Endometrial microvascular endothelial cells (primary cell): ENCODE measurements around the gene PTPRJ. TPM values are rescaled to one million over a fixed set of nuclear protein-coding genes. Genes with fewer than 3 reads are reported as not detected.

Source experiments
- in situ Hi-C: cut with HindIII; loops from 2 replicates; pipeline ENCODE4 v1.10.0; 2017; ENCODE audit warnings: low sequenced_read_pairs, low pct_unique_long_range_greater_than_20kb; ENCODE audit errors: inconsistent ontology term
- total RNA-seq: library from RNA; depleted of rRNA; stranded (reverse); fragments of >200 nt; gene quantifications from one replicate; pipeline ENCODE4 v1.2.3, GENCODE V29; 2015; ENCODE audit errors: inconsistent ontology term

PTPRJ gene
- total RNA-seq, 1 donor from 2014 or later = 10.8 TPM

DNA sequence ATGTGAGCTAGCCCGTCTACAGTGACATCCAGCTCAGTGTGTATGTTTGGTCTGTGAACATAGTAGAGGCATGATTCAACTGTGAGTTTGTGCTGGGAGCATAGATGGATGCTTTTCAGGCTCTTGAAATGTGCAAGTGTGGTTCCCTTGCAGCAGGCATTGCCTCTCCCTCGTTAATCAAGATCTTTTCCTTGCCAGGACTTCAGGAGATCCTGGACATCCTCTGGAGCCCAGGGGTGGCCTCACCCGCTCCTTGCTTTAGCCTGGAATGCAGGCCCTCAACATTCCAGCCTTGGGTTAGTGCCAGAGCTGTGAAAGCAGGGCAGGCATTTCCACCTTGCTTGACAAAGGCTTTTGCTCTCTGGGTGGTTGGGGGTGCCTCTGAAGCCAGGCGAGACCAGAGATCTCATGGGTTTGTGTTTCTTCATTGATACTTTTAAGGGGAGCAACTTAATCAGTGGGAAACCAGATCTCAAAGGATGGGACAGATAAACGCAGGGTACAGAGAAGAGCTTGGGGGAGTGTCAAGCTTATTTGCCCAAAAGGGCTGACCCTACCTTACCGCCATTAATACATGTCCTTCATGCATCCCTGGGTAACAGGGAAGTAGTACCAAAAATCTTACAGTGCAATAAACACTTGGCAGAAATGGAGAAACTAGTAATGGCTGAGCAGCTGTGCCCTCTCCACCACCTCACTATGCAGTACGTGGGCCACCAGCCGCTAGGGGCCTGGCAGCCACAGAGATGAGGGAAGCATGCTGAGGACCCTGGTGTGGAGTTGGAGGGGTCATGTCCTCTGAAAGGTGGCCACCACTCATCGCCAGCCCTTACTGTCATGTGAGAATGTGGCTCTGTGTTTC, 72.1 kb downstream of the PTPRJ start:
- in situ Hi-C loops = no loop called here

DNA sequence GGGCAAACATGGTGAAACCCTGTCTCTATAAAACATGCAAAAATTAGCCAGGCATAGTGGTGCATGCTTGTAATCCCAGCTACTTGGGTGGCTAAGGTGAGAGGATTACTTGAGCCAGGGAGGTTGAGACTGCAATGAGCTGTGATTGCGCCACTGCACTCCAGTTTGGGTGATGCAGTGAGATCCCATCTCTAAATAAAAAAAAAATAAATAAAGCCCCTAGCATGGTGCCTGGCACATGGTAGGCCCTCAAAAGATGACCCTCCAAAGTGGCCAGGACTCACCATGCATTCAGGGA, 74.6 kb downstream of the PTPRJ start:
- in situ Hi-C loops = no loop called here

DNA sequence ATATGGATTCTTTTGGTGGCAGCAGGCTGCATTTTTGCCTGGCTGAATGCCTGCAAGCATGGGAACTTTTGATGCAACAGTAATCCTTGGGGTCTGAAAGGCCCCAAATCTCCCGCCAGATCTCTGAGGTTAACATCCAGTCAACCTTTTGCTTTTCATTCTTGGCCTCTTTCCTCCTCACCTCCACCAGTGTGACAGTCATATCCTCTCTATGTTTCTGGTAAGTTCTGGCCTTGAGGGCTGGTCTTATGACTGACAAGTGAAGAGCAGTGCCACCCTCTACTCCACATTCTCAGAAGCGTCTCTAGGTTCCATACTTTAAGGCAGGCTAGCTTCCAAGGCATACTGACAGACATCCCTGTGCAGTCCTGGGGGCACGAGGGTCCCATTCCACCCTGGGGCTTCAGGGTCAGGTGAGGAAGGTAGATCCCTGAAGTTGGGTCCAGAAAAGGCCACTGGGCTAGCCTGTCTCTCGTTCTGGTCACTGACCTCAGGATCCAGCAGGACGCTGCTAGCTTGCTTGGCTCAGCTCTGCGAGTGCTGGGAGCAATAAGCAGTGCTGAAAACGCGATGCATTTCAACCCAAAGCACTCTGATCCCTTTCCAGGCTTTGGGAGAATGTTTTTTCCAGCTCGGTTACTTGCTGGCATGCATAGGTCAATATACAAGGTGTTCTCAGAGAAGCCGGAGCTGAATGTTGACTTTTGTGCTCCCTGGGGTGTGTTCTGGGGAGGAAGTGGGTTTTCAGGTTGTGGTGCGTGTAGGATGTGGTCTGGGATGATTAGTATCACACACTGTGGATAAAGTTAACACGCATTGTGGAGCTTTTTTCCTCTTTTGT, 75.2 kb downstream of the PTPRJ start:
- in situ Hi-C loops = no loop called here

DNA sequence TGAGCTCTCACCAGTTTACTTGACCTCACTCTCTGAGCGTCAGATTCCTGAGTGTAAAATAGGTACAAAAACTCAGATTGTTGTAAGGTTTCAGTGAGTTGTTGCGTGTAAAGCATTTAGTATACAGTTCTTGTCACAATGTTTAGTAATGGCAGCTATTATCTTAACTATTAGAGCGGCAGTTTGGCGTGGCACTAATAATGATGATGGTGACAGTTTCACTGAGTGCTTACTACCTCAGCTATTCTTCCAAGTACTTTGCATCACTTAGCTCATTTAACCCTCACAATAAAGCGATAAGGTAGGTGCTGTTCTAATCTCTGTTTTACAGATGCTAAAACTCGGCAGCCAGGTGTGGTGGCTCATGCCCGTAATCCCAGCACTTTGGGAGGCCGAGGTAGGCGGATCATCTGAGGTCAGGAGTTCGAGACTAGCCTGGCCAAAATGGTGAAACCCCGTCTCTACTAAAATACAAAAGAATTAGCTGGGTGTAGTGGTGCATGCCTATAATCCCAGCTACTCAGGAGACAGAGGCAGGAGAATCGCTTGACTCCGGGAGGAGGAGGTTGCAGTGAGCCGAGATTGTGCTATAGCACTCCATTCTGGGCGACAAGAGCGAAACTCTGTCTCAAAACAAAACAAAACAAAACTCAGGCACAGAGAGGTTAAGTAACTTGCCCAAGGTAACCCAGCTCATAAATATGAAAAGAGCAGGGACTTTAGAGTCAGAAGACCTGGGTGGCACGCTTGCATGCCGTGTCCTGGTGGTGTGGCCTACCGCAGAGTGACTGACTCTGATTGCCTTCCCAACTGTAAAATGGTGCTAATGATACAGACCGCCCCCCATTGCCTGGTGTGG, 76.2 kb downstream of the PTPRJ start:
- in situ Hi-C loops = no loop called here

DNA sequence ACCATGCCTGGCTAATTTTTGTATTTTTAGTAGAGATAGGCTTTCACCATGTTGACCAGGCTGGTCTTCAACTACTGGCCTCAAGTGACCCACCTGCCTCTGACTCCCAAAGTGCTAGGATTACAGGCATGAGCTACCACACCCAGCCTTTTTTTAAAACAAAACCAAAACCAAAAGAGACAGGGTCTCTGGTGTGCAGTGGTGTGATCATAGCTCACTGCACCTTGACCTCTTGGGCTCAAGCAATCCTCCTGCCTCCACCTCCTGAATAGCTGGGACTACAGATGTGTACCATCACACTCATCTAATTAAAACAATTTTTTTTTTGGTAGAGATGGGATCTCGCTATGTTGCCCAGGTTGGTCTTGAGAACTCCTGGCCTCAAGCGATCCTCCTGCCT, 77.7 kb downstream of the PTPRJ start:
- in situ Hi-C loops = no loop called here

DNA sequence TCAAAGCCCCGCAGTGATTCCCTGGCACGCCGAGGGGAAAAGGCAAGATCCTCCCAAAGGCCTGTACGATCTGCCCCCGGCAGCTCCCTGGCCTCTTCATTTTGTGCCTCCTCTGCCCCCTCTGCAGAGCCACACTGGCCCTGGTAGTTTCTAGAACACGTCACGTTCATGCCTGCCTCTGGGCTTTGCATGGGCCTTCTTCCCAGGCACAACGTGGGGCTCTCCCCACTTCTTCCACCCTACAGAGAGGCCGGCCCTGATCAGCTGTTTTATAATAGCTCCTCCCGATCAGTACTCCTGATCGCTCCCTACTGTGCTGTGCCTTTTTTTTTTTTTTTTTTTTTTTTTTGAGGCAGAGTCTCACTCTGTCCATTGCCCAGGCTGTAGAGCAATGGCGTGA, 78.4 kb downstream of the PTPRJ start:
- in situ Hi-C loops = no loop called here

DNA sequence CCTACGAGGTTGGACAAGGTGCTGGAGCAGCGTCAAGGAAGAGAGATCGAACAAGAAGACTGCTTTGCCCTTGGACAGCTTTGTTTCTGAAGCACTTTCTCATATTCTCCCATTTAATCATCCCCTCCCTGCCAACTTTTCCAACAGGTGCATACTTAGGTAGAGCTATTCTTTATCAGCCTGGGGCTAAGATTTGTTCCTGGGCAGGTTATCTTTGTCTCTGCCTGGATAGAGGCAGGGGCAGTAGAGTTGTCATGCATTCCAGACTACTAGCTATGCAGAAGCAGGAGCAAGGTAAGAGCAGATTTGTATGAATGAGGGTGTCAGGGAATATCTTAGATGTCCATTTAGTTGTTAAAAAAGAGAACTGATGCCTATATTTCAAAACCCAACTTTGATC, 82.3 kb downstream of the PTPRJ start:
- in situ Hi-C loops = no loop called here

DNA sequence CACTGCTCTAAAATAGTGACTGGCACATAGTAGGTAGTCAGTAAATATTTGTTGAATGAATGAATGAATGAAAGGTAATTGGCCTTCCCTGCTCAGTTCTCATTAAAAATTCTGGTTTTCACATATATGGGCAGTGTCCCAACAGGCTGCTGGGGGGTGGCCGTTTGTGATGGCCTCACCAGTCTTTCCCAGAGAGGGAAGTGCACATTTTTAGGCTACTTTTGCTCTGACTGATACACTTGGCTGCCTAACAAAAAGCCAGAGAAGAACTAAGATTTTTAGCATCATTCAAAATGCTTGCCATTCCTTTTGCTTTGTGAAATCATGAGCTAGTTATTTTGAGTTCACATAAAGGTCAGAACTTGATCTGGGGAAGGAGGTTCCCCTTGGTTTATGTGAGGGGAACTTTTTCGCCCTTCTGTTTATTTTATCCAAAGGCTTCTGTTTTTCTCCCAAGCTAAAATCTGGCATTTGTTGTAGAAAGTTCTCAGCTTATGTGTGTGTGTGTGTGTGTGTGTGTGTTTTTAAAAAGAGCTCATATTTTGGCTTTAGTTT, 83.1 kb downstream of the PTPRJ start:
- in situ Hi-C loops = no loop called here

DNA sequence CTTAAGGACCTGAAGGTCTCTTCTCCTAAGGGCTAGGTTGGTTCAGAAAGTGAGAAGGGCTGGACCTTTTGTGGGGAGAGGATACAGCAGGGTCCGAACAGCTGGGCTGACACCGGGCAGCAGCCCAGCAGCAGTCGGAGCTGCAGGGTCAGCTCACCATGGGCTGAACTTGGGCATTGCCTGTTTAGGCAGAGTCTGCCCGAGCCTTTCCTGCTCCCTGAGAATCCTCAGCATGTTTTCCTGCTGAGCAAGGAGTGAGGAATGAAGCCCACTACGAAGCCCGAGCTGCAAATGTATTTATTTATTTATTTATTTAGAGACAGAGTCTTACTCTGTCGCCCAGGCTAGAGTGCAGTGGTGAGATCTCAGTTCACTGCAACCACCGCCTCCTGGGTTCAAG, 83.9 kb downstream of the PTPRJ start:
- in situ Hi-C loops = no loop called here

DNA sequence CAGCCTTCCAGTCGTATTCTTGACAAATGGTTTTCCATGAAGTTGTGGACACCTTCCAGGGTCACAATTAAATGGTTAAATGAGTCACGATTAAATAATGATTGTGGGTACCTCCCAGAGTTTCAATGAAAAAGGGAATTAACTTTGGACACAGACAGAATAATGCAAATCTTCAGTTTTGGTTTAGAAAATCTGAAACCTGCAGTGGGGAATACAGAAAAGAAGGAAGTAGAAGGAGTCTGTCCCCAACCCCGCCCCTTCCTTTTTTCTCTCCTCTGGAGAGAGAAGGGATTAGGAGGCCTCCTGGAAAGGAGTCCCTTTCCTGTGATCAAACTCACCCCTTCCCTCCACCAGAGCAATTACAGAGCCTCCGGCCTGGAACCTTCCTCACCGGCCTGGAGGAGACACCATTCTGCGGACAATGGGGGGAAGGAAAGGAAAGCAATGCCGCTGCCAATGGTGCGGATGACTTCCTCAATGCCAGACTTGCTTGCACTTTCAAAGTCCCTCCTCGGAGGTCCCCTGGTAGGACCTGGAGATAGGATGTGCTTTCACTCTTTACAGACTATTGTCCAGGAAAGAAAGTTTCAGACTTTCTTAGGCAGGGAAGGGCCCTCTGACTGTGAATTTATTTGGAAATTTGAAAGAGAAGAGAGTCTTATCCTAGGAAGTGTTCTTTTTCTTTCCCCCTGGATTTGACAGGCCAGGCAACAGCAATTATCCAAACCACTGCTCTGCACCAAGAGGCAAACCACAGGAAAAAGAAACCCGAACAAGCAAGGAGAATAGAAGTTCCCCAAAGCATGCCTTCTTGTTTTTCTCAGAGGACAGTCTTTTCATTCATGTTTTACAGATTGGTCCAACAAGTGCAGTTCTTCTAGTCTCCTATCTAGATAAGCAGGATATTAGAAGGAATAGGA, 86.8 kb downstream of the PTPRJ start:
- in situ Hi-C loops = no loop called here

DNA sequence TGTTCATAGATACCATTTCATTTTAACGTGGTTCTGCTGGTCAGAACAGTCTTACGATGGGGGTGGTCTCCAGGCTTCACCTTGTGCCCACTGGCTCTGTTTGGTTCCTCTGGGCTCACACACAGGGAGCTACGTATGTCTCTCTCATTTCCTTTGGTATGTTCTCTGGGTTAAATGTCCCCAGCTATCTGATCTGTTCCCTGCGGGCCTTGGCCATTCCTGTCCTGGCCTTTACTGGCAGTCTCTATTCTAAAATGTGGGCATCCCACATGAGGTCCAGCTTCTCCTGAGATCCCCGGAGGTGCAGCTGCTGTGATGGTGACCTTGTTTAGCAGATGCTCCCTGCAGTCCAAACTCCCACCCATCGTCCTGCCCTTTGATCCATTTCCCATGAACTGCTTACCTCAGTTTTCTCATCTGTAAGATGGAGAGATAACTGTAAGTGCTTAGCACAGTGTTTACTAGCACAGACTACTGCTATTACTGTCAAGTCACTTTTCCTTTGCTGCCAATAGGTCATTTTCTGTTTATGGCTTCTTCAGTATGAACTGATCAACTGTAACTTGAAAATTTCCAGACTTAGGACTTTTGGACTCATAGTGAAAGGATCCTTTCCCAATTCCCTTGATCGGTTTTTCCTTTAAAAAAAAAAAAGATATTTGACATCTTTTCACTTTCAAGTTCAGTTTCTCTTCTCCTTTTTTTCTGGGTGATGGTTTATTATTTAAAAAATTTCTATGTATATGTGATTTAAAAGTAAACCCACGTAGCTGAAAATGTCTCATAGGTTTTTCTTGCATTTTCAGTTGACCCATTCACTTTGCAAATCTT, 92.9 kb downstream of the PTPRJ start:
- in situ Hi-C loops = no loop called here

DNA sequence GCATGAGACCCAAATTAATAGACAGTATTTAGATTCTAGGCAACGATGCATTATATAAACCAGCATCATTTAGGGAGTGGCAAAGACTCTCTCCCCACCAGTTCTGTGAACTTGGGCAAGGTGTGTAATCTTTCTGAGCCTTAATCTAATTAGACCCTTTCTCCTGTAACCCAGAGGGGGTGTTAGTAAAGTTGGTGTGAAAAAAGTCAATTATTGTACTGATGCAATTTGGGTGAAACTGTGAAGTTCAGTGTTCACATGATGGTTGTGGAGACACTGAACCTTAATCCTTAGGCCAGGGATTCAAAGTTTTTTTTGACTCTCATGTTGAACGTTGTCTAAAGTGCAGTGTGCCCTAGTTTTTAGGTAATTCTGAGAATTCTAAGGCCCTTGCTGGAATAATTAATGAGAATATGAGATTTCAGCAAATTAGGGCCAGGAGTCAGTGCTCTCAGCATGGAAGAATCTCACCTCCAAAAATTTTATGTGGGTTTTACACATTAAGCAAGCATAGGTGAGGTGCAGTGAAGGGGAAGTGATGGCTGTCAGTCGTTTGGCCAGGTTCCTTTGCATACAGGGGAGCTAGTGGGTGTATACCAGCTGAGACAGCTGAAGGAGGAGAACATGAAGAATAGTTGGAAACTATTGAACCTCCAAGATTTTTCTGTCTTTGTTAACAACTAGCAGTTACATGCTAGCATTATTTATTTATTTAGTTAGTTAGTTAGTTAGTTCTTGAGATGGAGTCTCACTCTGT, 94.2 kb downstream of the PTPRJ start:
- in situ Hi-C loops = no loop called here

DNA sequence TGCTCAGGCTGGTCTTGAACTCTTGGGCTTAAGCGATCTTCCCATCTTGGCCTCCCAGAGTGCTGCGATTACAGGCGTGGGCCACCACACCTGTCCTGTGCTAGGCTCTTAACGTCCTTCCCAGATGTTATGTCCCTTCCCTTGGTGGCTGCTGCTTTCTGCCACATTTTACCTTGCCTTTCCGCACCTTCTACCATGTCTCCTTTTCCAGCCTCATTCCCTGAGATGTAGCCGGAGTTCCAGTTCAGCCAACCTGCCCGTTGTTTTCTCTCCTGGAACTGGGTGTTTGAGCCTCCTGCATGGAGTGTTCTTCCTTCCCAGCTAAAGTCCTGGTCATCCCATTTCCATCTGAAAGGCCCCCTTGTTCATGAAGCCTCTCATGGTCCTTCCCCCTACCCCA, 95.3 kb downstream of the PTPRJ start:
- in situ Hi-C loops = no loop called here

DNA sequence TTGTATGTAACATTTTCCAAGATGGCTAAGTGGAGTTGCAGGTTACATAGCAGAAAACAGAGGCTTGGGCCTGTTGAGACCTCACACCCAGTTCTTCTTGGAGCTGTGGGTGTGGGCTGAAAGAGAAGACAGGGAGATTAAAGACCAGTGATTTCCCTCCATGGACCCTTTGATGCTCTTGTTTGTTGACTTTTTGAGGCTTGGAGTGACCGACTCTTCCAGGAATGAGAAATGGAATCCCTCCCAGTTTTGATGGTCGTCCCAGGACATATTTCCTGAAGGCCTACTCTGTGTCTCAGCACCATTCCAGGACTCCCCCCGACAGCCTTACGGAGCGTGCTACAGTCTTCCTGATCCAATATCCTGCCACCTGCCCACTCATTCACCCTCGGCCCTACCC, 96.9 kb downstream of the PTPRJ start:
- in situ Hi-C loops = no loop called here

DNA sequence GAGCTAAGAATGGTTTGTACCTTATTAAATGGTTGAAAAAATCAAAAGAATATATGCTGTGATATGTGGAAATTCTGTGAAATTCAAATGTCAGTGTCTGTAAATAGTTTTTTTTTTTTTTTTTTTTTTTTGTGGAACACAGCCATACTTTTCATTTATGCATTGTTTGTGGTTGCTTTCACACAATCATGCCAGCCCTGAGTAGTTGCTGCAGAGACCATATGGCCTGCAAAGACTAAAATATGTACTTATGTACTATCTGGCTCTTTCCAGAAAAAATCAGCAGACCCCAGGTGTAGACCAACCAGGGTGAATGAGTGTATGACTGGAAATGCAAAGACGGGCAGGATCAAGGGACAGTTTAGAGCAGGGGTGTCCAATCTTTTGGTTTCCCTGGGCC, 98.3 kb downstream of the PTPRJ start:
- in situ Hi-C loops = no loop called here

DNA sequence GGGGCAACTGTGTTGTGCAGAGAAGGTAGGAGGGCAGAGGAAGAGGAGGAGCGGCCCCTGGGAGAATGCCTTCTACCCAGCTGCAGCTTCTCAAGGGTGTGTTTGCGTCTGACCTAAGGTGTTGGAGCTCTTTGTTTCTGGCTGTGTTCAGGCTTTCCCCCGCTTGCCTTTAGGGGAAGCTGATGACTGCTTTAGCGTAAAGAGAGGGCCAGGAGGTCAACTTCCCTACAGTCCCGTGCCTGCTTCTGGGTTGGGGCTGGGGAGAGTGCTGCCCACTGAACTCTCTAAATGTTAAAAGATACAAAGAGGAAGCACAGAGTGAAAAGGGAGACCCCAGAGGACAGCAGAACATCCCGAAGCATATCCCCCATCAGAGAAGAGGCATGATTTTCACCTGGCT, 99.2 kb downstream of the PTPRJ start:
- in situ Hi-C loops = no loop called here
